CD4-positive, alpha-beta T cell treated with Interleukin-4 for 1 hour (primary cell): ENCODE measurements around the gene MTHFS.
"Not testable (repeated sequence)": the region's sequence is repeated elsewhere in the genome, so short reads cannot be mapped to it uniquely, and the experiment has no call there.

Source experiments
- DNase-seq, 2 donors: peaks; one replicate each; pipeline ENCODE4 v3.0.0-alpha.2; 2020 to 2022

MTHFS gene

DNA sequence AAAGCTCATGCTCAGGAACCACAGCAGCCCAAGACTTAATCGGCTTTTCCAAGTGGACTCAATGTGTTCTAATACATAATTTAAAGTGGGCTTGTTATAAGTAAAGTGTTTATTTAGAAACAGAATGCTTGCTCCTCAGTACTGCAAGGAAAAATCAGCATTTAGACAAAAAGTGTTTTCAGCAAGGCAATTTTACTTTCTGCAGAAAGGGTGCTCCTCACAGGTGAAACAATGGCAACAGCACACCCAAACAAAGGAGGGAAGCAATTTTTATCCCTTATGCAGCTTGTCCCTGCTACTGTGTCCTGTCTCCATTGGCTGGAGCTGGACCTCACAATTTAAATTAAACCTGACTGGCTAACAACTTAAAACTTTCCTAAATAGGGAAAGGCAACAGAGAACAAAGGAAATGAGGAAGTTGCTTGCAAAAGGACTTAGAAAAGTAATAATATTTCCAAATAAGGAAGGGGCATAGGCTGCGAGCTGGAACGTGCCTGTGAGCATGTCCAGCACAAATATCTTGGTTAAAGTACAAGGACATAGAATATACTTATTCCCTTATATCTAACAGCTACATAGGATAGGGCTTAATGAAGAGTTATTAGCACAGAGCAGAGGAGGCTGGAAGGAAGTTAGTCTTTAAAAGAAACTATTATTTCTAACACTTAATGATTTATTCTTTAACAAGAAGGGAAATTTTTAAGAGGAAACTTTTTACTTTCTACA lies 19.1 kb upstream of the MTHFS start:
- DNase-seq = not testable (repeated sequence)

GRCh38 chr15:79914728-79915127 lies 17.9 kb upstream of the MTHFS start:
- no peak for DNase-seq

GRCh38 chr15:79909556-79910335 lies 12.9 kb upstream of the MTHFS start:
- peak in 1 of 2 donors; percentile 45 for DNase-seq

DNA sequence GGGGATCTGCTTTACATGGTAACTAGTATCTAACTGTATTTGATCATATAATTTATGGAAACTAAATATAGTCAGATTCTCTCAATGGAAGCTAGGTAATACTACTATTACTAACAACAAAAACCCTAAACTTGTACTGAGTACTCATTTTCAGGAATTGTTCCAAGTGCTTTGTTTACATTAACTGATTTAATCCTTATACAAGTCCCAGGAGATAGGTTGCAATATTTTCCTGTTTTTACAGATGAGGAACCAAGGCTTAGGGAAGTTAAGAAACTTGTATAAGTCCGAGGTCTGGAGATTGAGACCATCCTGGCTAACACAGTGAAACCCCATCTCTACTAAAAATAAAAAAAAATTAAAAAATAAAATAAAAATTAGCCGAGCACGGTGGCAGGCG lies 7.5 kb upstream of the MTHFS start:
- no peak for DNase-seq

- no peak for DNase-seq
Observed at GRCh38 chr15:79903626-79904025, 6.8 kb upstream of the MTHFS start.

GRCh38 chr15:79903144-79903543 lies 6.3 kb upstream of the MTHFS start:
- DNase-seq = no peak

GRCh38 chr15:79901958-79902357 lies 5.1 kb upstream of the MTHFS start:
- no peak for DNase-seq

DNA sequence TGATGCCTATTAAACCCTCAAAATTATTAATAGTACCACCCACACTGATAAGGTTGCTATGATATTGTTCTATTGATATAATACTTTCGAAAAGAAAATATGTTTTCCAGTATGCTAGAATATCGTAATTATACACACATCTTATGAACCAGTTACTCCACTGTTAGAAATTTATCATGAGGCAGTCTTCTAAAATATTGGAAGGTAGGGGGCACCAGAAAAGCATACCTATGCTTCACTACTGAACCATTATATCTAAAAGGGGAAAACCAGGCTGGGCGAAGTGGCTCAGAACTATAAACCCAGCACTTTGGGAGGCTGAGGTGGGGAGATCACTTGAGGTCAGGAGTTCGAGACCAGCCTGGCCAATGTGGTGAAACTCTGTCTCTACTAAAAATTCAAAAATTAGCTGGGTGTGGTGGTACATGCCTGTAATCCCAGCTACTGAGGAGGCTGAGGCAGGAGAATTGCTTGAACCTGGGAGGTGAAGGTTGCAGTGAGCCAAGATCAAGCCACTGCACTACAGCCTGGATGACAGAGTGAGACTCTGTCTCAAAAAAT lies 4.1 kb upstream of the MTHFS start:
- DNase-seq = peak in 1 of 2 donors; percentile 24

DNA sequence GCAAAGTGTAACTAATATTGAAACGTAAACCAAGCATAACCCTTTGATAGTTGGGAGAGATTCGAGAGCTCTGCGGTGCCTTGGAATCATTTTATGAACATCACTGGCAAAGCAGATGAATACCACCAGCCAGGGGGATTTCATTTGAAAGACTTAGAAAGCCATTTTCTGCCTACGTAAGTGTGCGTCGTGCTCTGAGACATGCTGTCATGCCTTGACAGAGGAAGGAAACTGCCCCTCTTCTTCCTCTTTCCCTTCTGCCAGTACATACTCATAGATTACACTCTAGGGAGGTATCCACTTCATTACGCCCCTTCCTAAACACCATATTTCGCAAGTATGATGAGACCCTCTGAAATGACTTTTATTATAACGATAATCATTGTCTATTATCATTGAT lies 3.3 kb upstream of the MTHFS start:
- peak in 1 of 2 donors; percentile 28 for DNase-seq

- not testable (repeated sequence) for DNase-seq
Observed at GRCh38 chr15:79898786-79899185, 2.0 kb upstream of the MTHFS start.

DNA sequence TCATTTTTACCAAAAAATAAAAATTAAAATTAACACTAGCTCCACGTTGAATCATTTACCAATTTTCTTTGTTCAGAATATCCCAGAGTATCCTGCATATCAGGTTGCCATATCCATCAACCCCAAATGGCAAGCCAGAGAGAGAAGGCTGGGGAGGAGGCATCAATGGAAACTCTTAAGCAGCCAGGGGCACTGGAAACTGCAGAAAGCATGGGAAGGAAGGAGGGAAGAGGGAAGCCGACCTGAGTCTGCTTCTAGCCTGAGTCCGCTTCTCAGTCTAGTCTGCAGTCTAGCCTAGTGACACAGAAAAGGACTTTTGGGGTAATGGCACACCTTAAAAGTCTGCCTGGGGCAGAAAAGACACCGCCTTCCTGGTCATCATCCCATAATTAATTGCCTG lies 1.6 kb upstream of the MTHFS start:
- no peak for DNase-seq

- DNase-seq = peak; percentile 40 to 65
Observed at GRCh38 chr15:79897701-79898113, 893 bp upstream of the MTHFS start.

DNA sequence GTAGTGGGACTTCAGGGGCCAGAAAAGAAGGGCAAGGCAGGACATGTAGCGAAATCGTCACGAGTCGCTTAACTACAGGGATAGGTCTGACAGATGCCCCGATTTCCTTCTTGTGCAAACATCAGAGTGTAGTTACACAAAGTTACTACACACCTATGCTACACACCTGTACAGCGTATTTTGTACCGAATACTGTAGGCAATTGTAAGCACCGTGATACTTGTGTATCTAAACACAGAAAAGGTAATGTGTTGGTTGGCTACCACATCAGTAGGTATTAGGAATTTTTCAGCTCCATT lies 515 bp upstream of the MTHFS start:
- DNase-seq = no peak

- no peak for DNase-seq
Observed at GRCh38 chr15:79896131-79896633, 632 bp downstream of the MTHFS start.

DNA sequence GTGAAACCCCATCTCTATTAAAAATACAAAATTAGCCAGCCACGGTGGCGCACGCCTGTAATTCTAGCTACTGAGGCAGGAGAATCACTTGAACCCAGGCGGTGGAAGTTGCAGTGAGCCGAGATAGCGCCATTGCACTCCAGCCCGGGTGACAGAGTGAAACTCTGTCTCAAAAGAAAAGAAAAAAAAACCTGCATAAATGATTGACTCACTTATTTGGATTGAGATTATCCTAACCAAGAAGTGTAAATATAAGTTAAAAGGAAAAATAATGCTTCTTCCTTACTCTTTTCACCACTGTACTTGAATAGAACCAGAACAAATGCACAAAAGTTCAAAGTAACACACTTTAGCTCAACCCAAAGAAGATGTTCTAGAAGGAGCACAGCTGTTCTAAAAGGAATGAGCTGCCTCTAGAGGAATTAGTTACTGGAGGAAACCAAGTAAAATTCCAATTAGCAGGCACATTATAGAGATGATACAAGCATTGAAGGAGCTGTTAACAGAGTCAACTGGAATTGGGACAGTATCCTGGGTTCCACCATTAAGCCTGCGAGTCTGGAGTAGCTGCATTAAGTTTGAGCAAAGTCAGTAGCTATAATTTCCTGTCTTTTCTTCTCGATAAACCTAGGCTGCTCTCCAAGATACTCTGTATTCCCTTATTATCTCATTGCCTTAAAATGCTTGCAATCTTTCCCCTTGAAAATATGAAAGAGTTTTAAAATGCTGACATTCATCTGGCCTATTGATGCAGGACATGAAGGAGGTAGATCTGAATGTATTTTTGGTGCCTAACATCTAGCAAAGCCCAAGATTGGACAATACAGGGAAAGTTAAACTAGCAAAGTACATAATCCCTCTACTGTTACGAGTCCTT lies 9.5 kb downstream of the MTHFS start:
- DNase-seq = no peak

- no peak for DNase-seq
Observed at GRCh38 chr15:79886124-79886523, 10.7 kb downstream of the MTHFS start.

GRCh38 chr15:79884204-79884596 lies 12.6 kb downstream of the MTHFS start:
- no peak for DNase-seq

DNA sequence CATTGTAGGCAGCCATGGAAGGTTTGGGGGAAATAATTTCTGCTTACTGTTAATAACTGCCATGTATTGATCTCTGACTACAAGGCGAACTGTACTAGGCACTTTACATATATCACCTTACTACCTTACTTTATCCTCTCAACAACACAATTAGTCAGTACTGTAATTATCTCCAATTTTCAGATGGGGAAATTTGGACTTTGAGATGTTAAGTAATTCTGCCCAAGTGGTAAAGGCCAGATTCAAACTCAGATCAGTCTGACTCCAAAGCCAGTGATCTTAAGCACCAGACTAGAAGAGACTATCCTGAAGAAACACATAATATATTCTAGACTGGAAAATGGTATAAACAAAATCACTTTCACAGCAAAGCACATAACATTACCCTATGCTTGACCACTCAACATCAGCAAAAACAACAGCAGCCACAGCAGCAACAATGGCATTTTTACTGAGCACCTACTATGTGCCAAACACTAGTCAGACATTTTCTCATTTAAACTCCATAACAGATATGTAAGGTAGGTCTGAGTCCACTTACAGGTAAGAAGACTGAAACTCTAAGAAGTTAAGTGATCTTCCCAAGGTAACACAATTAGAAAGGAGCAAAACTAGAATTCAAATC lies 13.1 kb downstream of the MTHFS start:
- no peak for DNase-seq

- no peak for DNase-seq
Observed at GRCh38 chr15:79881668-79882067, 15.1 kb downstream of the MTHFS start.

GRCh38 chr15:79881254-79881653 lies 15.6 kb downstream of the MTHFS start:
- DNase-seq = no peak

DNA sequence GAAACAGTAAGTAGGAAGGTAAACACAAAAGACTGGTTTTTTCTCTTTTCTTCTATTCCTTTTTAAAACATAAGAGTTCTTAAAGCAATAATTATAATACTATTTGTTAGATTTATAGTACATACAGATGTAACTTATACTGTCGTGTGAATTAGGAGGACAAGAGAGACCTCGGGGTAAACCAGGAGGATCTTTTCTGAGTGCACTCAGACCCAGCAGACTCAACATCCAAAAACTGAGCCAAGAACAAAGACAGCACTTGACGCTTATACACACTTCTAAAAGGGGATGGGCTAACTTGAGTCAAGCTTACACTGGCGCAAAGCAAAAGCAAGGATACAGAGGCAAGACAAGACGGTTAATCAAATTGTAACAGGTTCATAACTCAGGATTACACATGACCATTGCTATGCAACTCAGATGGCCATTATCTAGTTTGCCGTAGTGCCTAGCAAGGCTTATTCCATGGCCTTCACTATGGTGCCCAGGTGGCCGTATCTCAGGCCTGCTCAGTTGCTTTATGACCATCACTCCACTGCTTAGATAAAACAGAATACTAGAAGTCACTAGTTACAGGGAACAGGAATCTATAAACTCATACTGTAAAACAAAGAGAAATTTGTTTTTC lies 18.6 kb downstream of the MTHFS start:
- no peak for DNase-seq

DNA sequence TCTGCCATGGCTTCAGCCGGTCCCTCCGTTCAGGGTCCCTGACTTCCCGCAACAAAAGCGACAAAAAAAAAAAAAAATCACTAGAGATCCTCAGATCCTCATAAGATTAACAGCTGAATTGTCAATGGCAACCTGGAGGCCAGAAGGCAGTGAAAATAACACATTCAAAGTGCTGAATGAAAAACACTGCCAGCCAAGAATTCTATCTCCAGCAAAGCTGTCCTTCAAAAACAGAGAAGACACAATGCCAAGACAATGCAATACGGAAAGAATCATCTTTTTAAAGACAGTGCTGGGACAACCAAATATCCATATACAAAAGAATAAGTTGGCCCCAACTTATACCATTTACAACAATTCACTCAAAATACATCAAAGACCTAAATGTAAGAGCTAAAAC lies 21.6 kb downstream of the MTHFS start:
- no peak for DNase-seq
